Measurements from ENCODE around the gene TMEFF2.

DNA sequence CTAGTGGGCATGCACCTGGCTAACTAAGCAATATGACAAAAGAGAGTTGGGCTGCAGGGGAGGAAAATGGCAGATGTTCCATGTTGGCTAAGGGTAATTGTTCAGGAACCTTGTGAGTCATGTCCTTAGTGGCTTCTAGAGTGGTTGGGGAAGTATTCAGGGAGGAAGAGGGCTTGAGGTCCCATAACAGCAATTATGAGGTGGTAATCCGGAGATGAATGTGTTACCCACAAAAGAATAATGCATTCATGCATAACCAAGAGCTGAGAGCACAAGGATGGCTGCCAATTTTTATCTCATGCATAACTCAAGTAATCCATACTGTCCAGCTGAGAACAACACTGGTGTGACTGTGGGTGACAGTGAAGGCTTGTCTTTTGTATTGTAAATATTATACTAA lies 42.9 kb downstream of the TMEFF2 start:
- TF ChIP-seq, protein P1, sequence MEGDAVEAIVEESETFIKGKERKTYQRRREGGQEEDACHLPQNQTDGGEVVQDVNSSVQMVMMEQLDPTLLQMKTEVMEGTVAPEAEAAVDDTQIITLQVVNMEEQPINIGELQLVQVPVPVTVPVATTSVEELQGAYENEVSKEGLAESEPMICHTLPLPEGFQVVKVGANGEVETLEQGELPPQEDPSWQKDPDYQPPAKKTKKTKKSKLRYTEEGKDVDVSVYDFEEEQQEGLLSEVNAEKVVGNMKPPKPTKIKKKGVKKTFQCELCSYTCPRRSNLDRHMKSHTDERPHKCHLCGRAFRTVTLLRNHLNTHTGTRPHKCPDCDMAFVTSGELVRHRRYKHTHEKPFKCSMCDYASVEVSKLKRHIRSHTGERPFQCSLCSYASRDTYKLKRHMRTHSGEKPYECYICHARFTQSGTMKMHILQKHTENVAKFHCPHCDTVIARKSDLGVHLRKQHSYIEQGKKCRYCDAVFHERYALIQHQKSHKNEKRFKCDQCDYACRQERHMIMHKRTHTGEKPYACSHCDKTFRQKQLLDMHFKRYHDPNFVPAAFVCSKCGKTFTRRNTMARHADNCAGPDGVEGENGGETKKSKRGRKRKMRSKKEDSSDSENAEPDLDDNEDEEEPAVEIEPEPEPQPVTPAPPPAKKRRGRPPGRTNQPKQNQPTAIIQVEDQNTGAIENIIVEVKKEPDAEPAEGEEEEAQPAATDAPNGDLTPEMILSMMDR (IDR thresholded peaks at IDR 0.05) = no peak
- TF ChIP-seq POLR2A (IDR thresholded peaks at IDR 0.05) = no peak
